GM19395 (cell line): ENCODE measurements around the gene GNA12.

ENCODE experiments used
- ATAC-seq: cut with Tn5 transposase; IDR thresholded peaks from one replicate; pipeline ENCODE4 v1.9.1; 2021; ENCODE audit warnings: mild to moderate bottlenecking, moderate library complexity; ENCODE audit not compliant: unreplicated experiment

Gene GNA12

GRCh38 chr7:2819161-2819953 is 24.8 kb downstream of the GNA12 start:
- no peak for ATAC-seq

DNA sequence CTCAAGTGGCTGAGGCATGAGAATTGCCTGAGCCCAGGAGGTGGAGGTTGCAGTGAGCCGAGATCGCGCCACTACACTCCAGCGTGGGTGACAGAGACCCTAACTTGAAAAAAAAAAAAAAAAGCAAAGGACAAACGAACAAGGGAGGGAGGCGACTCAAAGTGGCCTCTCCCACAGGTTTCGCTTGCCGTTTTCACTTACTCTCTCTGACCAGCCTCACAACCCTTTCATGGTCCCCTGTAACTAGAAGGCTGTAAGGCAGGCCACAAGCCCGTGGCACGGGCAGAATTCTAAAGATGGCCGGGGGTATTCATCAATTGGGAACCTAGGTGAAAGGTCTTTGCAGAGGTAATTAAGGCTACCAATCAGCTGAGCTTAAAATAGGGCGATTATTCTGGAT is 25.5 kb downstream of the GNA12 start:
- ATAC-seq: no peak

DNA sequence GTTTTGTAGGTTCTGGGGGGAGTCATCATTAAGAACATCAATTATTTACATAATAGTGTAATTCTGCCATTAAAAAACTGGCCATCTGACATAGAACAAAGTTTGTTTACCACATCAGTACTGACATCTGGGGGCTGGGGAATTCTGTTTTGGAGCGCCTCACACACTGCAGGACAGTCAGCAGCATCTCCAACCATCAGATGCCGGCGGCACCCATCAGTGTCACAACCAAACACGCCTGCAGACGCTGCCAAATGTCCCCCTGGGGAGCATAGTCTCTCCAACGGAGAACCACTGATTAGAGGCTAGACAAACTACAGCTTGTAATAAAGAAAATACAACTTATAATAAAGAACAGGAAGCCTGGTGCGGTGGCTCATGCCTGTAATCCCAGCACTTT is 26.0 kb downstream of the GNA12 start:
- ATAC-seq: no peak

GRCh38 chr7:2817456-2817855 is 26.7 kb downstream of the GNA12 start:
- ATAC-seq: no peak

DNA sequence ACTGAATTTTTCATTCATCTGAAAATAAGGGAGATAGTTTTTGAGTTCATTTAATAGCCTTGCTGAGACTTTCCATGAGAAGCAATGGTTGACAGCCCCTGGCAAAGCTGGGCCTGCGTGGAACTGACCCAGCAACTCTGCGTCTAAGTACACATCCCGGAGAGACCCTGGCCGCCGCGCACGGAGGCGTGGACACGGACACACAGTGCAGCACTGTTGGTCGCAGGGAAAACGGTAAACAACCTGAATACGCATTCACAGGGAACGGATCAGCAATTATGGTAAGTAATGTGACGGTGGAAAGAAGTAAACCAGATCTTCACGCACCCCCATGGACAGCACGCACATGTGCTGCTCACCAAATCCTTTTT is 28.2 kb downstream of the GNA12 start:
- ATAC-seq: no peak

DNA sequence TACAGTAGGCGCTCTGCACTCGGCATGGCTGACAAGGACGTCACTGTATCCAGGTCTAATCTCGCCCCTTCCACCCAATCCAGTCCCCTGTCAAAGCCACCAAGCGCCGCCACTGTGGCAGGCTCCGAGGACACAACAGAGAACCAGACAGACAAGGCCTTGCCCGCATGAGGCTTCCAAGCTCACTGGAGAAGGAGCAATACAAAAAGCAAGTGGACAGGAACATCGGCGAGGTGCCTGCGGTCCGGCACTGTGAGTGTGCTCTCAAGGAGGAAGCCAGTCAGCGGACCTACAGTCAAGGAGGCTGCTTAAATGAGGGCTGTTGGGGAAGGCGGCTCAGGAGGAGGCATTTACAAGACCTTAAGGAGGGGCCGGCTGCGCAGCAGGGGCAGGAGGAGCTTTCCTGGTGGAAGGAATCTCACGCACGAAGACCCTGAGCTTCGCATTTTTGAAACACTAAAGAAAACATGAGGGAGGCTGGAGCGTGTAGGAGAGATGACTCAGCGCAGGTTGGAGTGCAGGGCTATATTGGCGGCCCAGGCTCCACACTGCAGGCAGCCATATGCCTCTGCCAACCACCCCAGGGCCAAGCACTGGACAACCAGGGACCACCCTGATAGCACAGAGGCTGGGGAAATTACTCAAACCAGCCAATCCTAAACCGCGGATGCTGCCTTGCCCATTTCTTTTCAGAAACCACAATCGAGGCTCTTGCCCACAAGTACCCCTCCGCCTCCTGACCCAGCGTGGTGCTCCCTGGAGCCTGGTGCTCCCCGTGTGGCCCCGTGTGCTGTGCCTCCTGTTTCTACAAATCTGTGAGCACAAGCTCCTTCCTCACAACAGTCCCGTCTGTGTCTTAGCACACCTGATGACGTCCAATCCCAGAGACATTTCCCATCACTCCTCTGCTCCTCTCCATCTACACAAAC is 28.9 kb downstream of the GNA12 start:
- no peak for ATAC-seq

DNA sequence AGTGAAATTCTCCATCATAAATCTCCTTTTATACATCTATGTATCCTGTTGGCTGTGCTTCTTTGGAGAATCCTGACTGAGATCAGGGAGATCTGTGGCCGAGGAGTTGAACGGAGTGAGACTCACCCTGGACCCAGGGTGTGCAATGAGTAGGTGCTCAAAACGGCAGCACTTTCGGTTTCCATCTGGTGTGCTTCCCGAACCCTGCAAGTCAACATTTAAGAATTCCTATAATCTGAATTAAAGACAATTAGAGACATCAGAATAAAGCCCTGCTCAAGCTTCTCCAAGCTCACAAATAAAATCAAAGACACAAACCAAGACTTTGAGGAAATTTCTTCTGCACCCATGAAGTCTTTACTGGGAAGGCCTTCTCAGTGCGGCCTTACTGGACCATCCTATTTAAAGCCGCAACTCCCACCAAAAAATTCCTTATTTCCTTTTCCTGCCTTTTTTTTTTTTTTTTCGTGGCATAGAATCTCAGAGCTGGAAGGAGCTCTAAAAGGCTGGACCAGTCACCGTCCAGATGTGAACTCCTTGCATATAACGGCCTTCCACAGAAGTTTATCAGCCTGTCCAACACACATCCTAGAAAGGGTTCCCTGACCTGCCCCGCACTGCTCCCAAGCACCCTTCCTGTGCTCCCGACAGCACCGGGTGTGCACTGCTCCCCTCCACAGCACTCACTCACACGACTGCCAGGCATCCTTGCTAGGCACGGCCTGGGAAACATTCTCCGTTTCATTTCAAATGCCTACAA is 29.7 kb downstream of the GNA12 start:
- ATAC-seq: no peak

DNA sequence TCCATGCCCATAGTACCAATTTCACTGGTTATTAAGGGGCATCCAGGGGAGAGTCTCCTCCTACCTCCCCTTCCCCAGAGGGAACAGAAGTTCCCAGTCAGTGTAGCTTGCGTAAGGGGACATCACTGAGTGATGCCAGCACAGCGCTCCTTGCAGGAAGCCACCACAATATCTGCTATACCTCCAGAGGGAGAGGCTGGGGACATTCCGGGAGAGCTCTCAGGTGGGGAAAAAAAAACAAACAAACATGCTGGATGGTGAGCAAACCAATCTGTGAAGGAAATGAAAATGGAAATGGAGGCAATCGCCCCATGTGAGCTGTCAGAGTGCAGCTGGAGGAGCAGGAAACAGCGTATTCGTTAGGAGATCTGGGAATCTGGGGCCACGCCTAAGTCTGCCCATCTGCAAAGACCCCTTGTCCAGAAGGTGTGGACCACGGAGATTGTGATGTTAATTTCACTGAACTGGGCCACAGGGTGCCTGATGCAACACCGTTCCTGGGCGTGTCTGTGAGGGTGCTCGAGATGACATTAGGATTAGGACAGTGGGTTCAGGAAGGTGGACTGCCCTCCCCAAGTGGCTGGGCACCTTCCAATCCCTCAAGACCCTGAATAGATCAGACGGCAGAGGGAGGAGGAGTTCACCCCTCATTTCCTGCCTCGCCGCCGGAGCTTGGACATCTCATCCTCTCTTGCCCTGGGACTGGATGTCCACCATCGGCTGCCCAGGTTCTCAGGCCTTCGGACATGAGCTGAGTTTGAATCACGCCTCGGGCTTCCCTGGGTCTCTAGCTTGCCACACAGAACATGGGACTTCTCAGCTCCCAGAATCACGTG is 30.5 kb downstream of the GNA12 start:
- no peak for ATAC-seq

DNA sequence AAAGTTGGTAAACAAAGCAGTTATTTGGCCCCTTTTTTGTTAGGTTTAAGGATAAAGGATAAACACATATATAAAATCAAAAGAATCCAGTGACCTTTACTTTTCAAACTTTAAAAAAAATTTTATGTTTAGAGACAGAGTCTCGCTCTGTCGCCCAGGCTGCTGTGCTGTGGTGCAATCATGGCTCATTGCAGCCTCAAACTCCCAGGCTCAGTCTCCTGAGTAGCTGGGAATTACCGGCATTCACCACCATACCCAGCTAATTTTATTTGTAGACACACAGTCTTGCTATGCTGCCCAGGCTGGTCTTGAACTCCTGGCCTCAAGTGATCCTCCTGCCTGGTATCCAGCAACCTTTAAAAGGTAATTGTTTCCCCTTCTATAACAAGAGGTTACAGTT is 31.3 kb downstream of the GNA12 start:
- no peak for ATAC-seq

GRCh38 chr7:2812114-2812487 is 32.0 kb downstream of the GNA12 start:
- ATAC-seq: no peak

DNA sequence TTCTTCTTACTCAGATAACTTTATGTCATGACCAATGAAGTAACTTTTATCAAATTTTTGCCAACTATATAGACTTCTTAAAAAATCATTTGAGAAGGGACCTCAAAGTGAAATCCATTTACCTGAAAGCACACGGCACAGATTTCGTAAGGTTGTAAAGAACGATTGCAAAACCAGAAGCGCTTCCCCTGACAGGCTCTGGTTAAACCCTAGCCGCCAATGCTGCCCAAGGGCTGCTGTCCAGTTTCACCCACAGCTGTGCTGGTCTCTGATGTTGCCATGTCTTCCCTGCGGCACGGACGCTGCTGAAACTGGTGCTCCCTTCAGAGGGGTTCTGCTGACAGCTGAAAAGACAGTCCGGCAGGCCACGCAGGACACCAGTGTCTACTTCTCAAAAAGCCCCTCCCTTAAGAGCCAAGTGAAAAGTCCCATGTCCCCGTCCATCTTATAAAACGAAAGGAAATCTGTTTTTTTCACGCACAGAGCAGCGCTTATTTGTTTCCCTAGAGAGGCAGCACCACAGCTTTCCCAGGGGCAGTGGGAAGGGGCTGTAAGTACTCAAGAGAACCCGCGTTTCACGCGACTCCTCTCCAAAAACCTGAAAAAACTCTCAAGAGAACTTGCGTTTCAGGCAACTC is 32.5 kb downstream of the GNA12 start:
- ATAC-seq: no peak

DNA sequence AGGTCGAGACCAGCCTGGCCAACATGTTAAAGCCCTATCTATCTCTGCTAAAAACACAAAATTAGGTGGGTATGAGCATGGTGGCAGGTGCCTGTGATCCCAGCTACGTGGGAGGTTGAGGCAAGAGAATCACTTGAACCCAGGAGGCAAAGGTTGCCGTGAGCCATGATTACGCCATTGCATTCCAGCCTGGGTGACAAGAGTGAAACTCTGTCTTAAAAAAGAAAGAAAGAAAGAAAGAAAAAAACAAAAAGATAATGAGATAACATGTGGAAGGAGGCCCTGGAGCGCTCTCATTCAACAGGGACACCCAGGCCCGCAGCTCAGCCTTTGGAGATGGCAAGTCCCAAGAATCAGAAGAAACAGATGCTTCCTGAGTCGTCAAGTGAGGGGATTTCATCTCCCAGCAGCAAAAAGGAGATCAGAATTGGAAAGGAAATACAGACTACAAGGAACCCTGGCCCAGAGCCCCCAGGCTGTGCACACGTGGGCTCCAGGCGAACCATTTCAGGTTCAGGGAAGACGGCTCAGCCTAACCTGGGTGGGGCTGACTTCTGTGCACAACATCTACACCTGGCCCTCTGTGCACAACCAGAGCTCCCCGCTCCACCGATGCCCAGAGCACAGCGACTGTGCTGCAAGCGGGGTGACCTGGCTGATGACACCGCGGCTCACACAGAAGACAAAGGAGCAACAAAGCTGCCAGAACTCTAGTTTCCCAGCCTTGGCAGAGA is 33.3 kb downstream of the GNA12 start:
- ATAC-seq: no peak

- no peak for ATAC-seq
These were observed 34.0 kb downstream of the GNA12 start for GRCh38 chr7:2809903-2810625.

DNA sequence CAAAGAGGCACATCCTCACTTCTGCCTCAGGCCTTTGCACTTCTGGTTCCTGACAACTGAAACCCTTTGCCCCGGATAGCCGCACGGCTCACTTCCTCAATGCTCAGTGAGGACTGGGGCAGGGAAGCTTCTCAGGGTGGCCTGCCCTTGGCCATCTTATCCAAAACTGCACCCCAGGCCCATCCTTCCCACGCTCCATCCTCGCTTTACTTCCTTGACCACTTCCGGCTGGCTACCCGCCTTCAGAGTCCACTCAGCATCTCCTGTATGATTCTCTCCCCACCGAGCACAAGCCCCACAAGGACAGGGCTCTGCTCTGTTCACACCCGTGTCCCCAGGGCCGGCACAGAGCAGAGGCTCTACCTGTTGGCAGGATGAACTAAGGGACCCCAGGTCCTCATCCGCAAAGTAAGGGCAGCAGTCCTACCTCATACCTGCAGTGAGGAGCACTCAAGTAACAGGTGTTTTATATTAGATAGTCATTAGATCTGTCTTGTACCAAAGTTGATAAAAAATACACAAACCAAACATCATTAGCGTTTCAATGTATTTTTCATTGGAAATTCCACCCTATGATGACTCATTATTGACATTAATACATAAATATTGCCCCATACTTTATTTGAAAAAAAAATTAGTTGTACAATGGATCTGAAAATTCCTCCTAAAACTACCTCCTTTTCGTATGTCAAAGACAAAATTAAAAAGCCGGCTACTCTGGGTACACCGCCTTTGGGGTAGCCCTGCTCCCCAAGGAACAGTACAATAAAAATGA is 35.0 kb downstream of the GNA12 start:
- ATAC-seq: no peak

DNA sequence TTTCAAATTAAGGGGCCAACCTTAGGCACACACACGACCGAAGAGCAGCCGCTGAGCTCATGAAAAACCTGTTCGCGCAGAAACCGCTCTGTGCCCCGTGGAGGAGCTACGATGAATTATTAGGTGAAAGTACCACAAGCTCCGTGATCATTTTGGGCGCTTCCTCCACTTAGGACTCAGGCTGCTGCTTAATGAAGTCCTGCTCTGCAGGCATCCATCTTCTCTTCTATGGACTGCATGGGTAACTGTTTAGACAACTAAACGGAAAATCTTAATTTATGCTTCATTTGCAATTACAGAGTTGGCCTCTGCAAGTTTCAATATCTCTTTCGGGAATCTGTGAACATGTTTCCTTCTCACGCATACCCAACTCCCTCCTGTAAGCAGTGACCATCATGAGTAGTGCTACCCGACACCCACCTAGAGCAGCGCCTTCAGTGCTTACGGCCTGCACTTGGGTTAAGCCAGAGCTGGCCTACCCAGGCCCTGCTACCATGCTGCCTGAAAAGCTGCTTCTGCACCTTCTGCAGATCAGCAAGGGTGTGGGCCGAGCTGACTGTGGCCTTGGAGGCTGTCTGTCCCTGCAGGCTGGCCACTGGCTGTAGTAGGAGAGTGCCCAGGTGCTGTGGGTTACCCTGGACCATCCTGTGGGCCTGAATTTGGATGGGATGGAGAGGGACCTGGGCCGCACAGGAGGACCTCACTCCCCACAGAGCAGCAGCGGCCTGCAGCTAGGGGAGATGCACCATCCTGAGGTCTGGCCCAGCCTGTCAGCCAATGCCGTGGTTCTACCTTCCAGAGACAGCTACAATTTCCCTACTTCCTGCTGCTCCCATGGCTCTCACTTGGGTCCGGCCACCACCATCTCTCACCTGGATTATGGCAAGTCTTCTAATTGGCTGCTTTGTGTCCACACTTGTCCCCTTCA is 36.0 kb downstream of the GNA12 start:
- ATAC-seq: no peak

DNA sequence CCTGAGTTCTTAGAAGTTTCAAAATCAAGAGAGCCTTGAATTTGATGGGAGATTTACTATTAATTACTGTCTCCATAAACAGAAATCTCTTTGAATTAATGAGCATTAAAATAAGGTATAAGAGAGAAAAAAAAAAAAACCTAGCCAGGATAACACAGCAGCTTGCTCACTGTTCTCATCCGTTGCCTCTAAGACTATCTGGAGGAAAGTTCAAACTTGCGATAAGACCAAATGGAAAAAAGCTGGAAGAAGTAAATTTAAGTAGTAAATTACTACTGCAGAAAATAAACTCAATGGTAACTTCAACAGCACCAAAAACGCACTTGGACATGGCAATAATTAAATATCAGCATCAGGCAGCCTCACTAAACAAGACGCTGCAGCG is 36.7 kb downstream of the GNA12 start:
- ATAC-seq: no peak

DNA sequence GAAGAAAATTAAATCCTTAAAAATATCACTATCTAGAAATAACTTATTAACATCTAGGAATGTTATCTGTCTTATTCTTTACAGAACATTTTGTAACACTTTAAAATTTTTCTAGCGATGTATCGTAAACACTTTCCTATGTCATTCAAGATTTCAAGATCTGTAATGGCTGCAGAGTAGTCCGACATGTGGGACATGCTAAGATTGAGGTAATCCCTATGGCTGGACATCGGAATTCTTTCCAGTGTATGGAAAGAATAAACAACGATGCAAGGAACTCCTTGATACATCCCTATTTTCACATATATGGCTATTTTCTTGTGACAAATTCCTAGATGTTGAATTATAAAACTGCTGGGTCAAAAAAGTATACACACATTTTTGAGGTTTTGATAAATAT is 37.5 kb downstream of the GNA12 start:
- ATAC-seq: no peak
